ENCODE results near the gene HYDIN. TPM values are rescaled to one million over a fixed set of nuclear protein-coding genes. Genes with fewer than 3 reads are reported as not detected.
A peak's percentile ranks its signal among the peaks of the same experiment; 100 is the strongest.

HYDIN gene
- total and polyA plus RNA-seq, 3 experiments from 2014 or later = not detected

DNA sequence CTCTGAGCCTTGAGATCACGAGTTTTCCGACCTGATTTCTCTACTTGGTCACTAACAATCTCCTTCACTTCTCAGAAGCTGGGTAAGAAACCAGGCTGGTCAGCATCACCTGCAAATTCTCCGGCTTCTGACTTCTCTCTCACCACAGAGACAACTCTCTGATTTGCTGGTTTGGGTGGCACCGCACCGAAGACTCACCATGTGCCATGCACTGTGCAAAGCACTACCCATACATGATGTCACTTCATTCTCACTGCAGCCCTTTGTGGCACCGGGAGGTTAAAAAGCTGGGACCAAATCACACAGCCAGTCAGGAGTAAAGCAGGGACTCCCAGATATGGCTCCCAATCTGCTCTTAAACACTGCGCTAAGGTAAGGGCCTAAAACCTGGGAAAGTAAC lies 430.2 kb downstream of the HYDIN start:
- Mint-ChIP-seq H3K4me1 (peaks cover 30 to 54% (median 49%) of the 10 kb centered on the region in 3 donors), H3K36me3 (peaks cover 0 to 24% (median 0%) of the 10 kb centered on the region in 3 donors), H3K27me3 (no peaks in the 10 kb centered on the region), H3K9me3 (peaks cover 0 to 4% (median 0%) of the 10 kb centered on the region in 5 donors), H3K27ac (peak overlapping the region; percentile 64 to 93 (median 88)), H3K4me3 (peak overlapping the region; percentile 89 to 95 (median 93))
- Histone ChIP-seq H3K27ac (ENCODE audit: low read depth, low read length) (peak overlapping the region; percentile 64), H3K9me3 (ENCODE audit: low read length) (no peaks in the 10 kb centered on the region), H3K4me3 (ENCODE audit: low read length) (peak overlapping the region; percentile 80), H3K36me3 (ENCODE audit: insufficient read depth, low read length) (no peaks in the 10 kb centered on the region), H3K4me1 (ENCODE audit: insufficient read depth, low read length) (peaks cover 19% of the 10 kb centered on the region), H3K27me3 (ENCODE audit: insufficient read depth, low read length, poor library complexity, severe bottlenecking) (no peaks in the 10 kb centered on the region)
- CTCF ChIA-PET = no interaction called here
- POLR2A ChIA-PET = interaction anchor here (0.9 kb wide), 1 partner anchor 10 kb away, joined by 4 read pairs; no protein-coding TSS in a partner anchor
- DNase-seq = no peak

DNA sequence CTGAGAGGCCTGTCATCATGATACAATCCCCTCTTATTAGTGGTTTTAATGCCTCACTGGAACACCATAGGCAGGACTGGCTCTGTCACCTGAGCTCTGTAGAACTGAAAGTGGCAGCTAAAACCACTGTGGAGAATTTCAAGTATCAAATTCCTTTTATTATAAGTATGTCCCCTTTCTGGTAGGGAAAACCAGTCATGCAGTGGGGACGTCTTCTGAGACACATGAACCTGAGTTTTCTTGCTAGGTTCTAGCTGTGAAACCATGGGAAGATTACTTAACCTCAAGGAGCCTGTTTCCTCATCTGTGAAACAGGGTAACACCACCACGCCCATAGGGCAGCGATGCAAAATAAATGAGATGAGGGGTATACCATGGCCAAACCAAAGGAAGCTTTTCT lies 434.2 kb downstream of the HYDIN start:
- POLR2A ChIA-PET = no interaction called here
- no peak overlapping the region for H3K27ac Mint-ChIP-seq
- no peaks in the 10 kb centered on the region for H3K27me3 Mint-ChIP-seq
- H3K4me1 ChIP-seq (ENCODE audit: insufficient read depth, low read length) = peaks cover 19% of the 10 kb centered on the region
- H3K4me1 Mint-ChIP-seq = peaks cover 33 to 66% (median 66%) of the 10 kb centered on the region in 3 donors
- no peaks in the 10 kb centered on the region for H3K36me3 ChIP-seq (ENCODE audit: insufficient read depth, low read length)
- H3K9me3 ChIP-seq (ENCODE audit: low read length) = no peaks in the 10 kb centered on the region
- H3K4me3 Mint-ChIP-seq = peak overlapping the region in 1 of 7 donors; percentile 19
- no peak for DNase-seq
- CTCF ChIA-PET = no interaction called here
- no peak overlapping the region for H3K27ac ChIP-seq (ENCODE audit: low read depth, low read length)
- H3K4me3 ChIP-seq (ENCODE audit: low read length) = no peak overlapping the region
- H3K36me3 Mint-ChIP-seq = peaks cover 0 to 34% (median 0%) of the 10 kb centered on the region in 3 donors
- no peaks in the 10 kb centered on the region for H3K9me3 Mint-ChIP-seq
- no peaks in the 10 kb centered on the region for H3K27me3 ChIP-seq (ENCODE audit: insufficient read depth, low read length, poor library complexity, severe bottlenecking)

DNA sequence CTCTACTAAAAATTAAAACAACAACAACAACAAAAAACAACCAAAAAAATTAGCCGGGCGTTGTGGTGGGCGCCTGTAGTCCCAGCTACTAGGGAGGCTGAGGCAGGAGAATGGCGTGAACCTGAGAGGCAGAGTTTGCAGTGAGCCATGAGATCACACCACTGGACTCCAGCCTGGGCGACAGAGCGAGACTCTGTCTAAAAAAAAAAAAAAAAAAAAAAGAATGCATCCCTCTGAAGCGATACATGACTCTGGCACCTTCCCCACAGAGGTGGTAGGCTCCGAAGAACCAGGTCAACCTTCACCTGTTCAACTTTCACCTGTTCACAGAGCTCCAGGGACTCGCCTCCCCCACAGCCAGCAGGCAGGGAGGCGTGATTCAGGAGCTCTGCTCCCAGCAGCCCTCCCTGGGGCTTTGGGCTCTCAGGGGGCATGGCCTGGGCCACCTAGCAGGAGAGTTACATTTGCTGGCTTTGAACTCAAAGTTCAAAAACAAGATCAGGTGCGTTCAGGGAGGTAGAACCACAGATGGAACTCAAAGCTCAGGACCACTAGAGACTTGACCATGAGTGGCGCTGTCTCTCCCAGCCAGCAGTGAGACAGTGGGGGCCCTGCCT lies 435.1 kb downstream of the HYDIN start:
- DNase-seq = no peak
- no peaks in the 10 kb centered on the region for H3K9me3 ChIP-seq (ENCODE audit: low read length)
- Mint-ChIP-seq H3K4me1 (peaks cover 31 to 65% (median 57%) of the 10 kb centered on the region in 3 donors), H3K36me3 (peaks cover 0 to 39% (median 0%) of the 10 kb centered on the region in 3 donors), H3K27ac (peak overlapping the region in 1 of 8 donors; percentile 54), H3K9me3 (no peaks in the 10 kb centered on the region), H3K27me3 (no peaks in the 10 kb centered on the region), H3K4me3 (peak overlapping the region in 1 of 7 donors; percentile 36)
- H3K36me3 ChIP-seq (ENCODE audit: insufficient read depth, low read length) = no peaks in the 10 kb centered on the region
- peaks cover 16% of the 10 kb centered on the region for H3K4me1 ChIP-seq (ENCODE audit: insufficient read depth, low read length)
- no peaks in the 10 kb centered on the region for H3K27me3 ChIP-seq (ENCODE audit: insufficient read depth, low read length, poor library complexity, severe bottlenecking)
- ChIA-PET CTCF (no interaction called here), POLR2A (interaction anchor here (0.6 kb wide), 1 partner anchor 421 kb away, joined by 4 read pairs; no protein-coding TSS in a partner anchor)
- H3K27ac ChIP-seq (ENCODE audit: low read depth, low read length) = no peak overlapping the region
- no peak overlapping the region for H3K4me3 ChIP-seq (ENCODE audit: low read length)

DNA sequence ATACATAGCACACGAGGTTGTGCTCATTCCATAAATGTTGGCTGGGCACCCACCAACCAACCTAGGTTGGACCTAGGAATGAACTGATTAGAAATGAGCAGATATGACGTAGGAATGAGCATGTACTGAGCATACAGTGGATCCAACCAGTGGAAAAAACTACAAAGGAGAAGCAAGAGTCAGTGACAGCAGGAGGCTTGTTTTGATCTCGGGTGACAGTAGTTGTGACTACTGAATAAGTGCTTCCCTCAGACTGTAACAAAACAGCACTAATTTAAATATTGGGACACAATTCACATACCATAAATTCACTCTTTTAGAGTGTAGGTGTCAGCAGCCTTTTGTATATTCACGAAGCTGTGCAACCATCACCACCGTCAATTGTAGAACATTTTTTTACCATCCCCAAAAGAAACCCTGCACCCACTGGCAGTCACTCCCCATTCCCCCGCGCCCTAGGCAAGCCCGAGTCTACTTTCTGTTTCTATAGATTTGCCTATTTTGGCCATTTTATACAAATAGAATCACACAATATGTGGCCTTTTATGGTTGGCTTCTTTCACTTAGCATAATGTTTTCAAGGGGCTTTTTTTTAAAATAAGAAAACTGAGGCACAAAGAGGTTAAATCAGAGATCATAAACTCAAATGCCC lies 436.5 kb downstream of the HYDIN start:
- no peak for DNase-seq
- no peaks in the 10 kb centered on the region for H3K36me3 ChIP-seq (ENCODE audit: insufficient read depth, low read length)
- no peak overlapping the region for H3K4me3 Mint-ChIP-seq
- no peaks in the 10 kb centered on the region for H3K9me3 ChIP-seq (ENCODE audit: low read length)
- peak overlapping the region in 1 of 8 donors; percentile 17 for H3K27ac Mint-ChIP-seq
- peaks cover 2% of the 10 kb centered on the region for H3K4me1 ChIP-seq (ENCODE audit: insufficient read depth, low read length)
- H3K36me3 Mint-ChIP-seq = peaks cover 0 to 49% (median 0%) of the 10 kb centered on the region in 3 donors
- H3K4me1 Mint-ChIP-seq = peaks cover 26 to 60% (median 54%) of the 10 kb centered on the region in 3 donors
- CTCF ChIA-PET = no interaction called here
- POLR2A ChIA-PET = no interaction called here
- no peaks in the 10 kb centered on the region for H3K27me3 ChIP-seq (ENCODE audit: insufficient read depth, low read length, poor library complexity, severe bottlenecking)
- H3K27me3 Mint-ChIP-seq = no peaks in the 10 kb centered on the region
- no peaks in the 10 kb centered on the region for H3K9me3 Mint-ChIP-seq
- H3K27ac ChIP-seq (ENCODE audit: low read depth, low read length) = no peak overlapping the region
- no peak overlapping the region for H3K4me3 ChIP-seq (ENCODE audit: low read length)

DNA sequence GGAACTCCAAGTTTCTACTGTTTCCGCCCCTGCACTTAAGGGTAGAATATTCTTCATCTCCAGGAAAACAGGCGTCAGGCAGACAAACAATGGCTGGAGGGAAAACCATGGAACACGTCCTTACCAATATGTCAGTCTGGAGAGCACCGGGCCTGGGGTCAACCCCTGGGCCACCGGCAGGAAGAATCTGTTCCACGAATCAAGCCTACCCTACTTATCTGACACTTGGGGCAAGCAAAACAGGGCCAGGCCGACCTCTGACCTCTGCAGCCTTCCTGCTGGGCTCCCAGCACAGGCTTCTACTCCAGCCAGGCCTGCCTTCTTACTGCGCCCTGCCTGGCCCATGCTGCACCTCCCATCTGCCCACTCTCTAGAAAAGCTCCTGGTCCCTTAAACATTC lies 439.7 kb downstream of the HYDIN start:
- no peaks in the 10 kb centered on the region for H3K27me3 Mint-ChIP-seq
- H3K9me3 Mint-ChIP-seq = no peaks in the 10 kb centered on the region
- ChIA-PET POLR2A (interaction anchor here (0.9 kb wide), 1 partner anchor 10 kb away, joined by 4 read pairs; the partner anchor contains the start of gene VAC14), CTCF (no interaction called here)
- Histone ChIP-seq H3K27ac (ENCODE audit: low read depth, low read length) (no peak overlapping the region), H3K36me3 (ENCODE audit: insufficient read depth, low read length) (peaks cover 4% of the 10 kb centered on the region), H3K9me3 (ENCODE audit: low read length) (no peaks in the 10 kb centered on the region), H3K27me3 (ENCODE audit: insufficient read depth, low read length, poor library complexity, severe bottlenecking) (no peaks in the 10 kb centered on the region), H3K4me1 (ENCODE audit: insufficient read depth, low read length) (no peaks in the 10 kb centered on the region), H3K4me3 (ENCODE audit: low read length) (no peak overlapping the region)
- no peak for DNase-seq
- H3K27ac Mint-ChIP-seq = no peak overlapping the region
- peaks cover 0 to 61% (median 2%) of the 10 kb centered on the region in 3 donors for H3K36me3 Mint-ChIP-seq
- no peak overlapping the region for H3K4me3 Mint-ChIP-seq
- peaks cover 19 to 42% (median 31%) of the 10 kb centered on the region in 3 donors for H3K4me1 Mint-ChIP-seq

DNA sequence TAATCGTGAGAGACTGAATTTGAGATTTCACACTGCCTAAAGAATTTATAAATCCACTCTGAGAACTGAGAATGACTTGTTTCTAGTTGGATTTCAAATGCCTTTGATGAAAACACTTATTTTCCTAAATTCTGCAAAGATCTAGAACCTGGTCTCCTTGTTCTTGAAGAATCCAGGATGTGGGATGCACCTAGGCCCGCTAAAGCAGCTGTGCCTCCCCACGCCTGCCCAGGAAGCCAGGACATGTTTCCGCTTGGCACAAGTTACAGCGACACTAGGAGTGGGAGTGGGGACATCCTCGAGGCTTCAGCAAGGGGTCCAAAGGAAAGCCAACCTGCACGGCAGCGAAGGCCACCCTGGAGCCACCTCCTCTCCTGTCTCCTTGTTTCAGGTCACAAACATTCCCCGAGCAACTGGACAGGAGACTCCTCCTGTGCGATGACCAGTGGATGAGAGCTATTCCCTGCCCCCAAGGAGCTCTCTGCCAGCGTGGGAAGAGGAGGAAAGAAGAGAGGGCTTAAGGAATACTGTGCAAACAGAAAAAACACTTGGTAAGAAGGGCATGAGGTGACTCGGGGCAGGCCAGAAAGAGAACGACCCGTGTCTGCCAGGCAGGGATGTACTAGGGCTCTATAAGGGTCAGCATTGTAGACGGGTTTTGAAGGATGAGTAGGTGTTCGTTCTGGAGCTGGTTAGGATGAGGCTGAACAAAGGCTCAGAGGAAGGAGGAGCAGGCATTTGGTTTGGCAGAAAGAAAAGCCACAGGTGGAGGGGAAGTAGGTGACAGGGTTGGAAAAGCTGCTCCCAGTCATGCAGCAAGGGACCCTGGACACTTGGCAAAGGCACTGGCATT lies 440.7 kb downstream of the HYDIN start:
- Histone ChIP-seq H3K4me1 (ENCODE audit: insufficient read depth, low read length) (no peaks in the 10 kb centered on the region), H3K27ac (ENCODE audit: low read depth, low read length) (no peak overlapping the region), H3K27me3 (ENCODE audit: insufficient read depth, low read length, poor library complexity, severe bottlenecking) (no peaks in the 10 kb centered on the region), H3K4me3 (ENCODE audit: low read length) (no peak overlapping the region), H3K9me3 (ENCODE audit: low read length) (no peaks in the 10 kb centered on the region), H3K36me3 (ENCODE audit: insufficient read depth, low read length) (peaks cover 12% of the 10 kb centered on the region)
- Mint-ChIP-seq H3K4me3 (no peak overlapping the region), H3K9me3 (no peaks in the 10 kb centered on the region), H3K27ac (peak overlapping the region in 3 of 8 donors; percentile 34 to 56 (median 51)), H3K36me3 (peaks cover 0 to 71% (median 2%) of the 10 kb centered on the region in 3 donors), H3K4me1 (peaks cover 19 to 41% (median 30%) of the 10 kb centered on the region in 3 donors), H3K27me3 (no peaks in the 10 kb centered on the region)
- CTCF ChIA-PET = no interaction called here
- DNase-seq = no peak
- POLR2A ChIA-PET = interaction anchor here (0.9 kb wide), 1 partner anchor 11 kb away, joined by 4 read pairs; the partner anchor contains the start of gene VAC14

DNA sequence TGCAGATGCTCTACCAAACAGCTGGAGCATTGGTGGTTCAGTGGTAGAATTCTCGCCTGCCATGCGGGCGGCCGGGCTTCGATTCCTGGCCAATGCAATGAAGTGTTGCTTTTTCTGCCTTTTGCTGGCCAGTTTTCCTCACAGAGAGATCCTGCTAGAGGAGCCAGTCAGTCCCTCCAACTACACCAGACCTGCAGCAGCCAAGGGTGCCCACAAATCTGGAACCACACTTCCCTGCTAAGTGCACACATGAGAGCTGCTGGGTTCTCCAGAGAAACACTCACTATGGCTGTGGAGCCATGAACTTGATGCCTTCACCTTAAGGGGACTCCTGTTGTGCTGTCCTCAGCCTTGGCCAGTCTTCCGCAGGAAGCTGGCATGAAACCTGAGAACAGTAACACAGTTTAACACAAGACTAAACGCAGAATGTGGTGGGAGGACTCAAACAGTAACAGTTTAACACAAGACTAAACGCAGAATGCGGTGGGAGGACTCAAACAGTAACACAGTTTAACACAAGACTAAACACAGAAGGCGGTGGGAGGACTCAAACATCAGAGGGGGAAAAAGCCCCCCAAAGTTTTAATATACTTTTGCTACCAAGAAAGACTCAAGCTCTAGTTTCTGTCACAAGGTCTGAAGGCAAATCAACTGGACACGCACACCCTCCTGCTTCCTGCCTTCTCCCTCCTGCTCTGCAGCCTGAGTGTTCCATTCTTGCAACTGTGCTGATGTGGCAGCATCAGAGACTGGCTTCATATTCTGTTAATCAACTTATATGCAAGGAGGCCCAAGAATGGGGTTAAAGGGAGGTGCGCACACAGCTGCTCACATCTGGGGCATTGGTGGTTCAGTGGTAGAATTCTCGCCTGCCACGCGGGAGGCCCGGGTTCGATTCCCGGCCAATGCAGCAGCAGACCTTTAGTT lies 441.6 kb downstream of the HYDIN start:
- Mint-ChIP-seq H3K27ac (peak overlapping the region in 3 of 8 donors; percentile 34 to 64 (median 46)), H3K36me3 (peaks cover 0 to 80% (median 6%) of the 10 kb centered on the region in 3 donors), H3K9me3 (no peaks in the 10 kb centered on the region), H3K4me1 (peaks cover 16 to 37% (median 24%) of the 10 kb centered on the region in 3 donors), H3K4me3 (no peak overlapping the region), H3K27me3 (no peaks in the 10 kb centered on the region)
- Histone ChIP-seq H3K4me1 (ENCODE audit: insufficient read depth, low read length) (no peaks in the 10 kb centered on the region), H3K4me3 (ENCODE audit: low read length) (no peak overlapping the region), H3K36me3 (ENCODE audit: insufficient read depth, low read length) (peaks cover 19% of the 10 kb centered on the region), H3K27me3 (ENCODE audit: insufficient read depth, low read length, poor library complexity, severe bottlenecking) (no peaks in the 10 kb centered on the region), H3K27ac (ENCODE audit: low read depth, low read length) (no peak overlapping the region), H3K9me3 (ENCODE audit: low read length) (no peaks in the 10 kb centered on the region)
- ChIA-PET POLR2A (no interaction called here), CTCF (no interaction called here)
- no peak for DNase-seq
